ENCODE measurements around the gene CPZ.
"Not testable (repeated sequence)": the region's sequence is repeated elsewhere in the genome, so short reads cannot be mapped to it uniquely, and the experiment has no call there.

CPZ gene

GRCh38 chr4:8613421-8614364 lies 21.1 kb downstream of the CPZ start:
- no peak for DNase-seq

- no peak for DNase-seq
These were observed 22.0 kb downstream of the CPZ start for GRCh38 chr4:8614365-8615193.

GRCh38 chr4:8615366-8615765 lies 22.8 kb downstream of the CPZ start:
- DNase-seq, result no peak

- DNase-seq, result no peak
These were observed 23.6 kb downstream of the CPZ start for GRCh38 chr4:8615921-8616787.

GRCh38 chr4:8616831-8617230 lies 24.3 kb downstream of the CPZ start:
- no peak for DNase-seq

GRCh38 chr4:8617486-8618040 lies 25.0 kb downstream of the CPZ start:
- DNase-seq, result no peak

- DNase-seq, result no peak
These were observed 25.9 kb downstream of the CPZ start for GRCh38 chr4:8618421-8618820.

- DNase-seq, result no peak
These were observed 26.6 kb downstream of the CPZ start for GRCh38 chr4:8618961-8619720.

- not testable (repeated sequence) for DNase-seq
These were observed 28.6 kb downstream of the CPZ start for GRCh38 chr4:8621135-8621534.

GRCh38 chr4:8624601-8625272 lies 32.2 kb downstream of the CPZ start:
- not testable (repeated sequence) for DNase-seq

- not testable (repeated sequence) for DNase-seq
These were observed 37.8 kb downstream of the CPZ start for GRCh38 chr4:8630240-8630905.

- not testable (repeated sequence) for DNase-seq
These were observed 39.3 kb downstream of the CPZ start for GRCh38 chr4:8631896-8632295.

- not testable (repeated sequence) for DNase-seq
These were observed 42.2 kb downstream of the CPZ start for GRCh38 chr4:8634773-8635172.

- not testable (repeated sequence) for DNase-seq
These were observed 43.5 kb downstream of the CPZ start for GRCh38 chr4:8635897-8636554.

GRCh38 chr4:8637456-8637984 lies 45.0 kb downstream of the CPZ start:
- no peak for DNase-seq

- no peak for DNase-seq
These were observed 46.5 kb downstream of the CPZ start for GRCh38 chr4:8639021-8639420.

- no peak for DNase-seq
These were observed 47.5 kb downstream of the CPZ start for GRCh38 chr4:8639777-8640720.

- no peak for DNase-seq
These were observed 48.3 kb downstream of the CPZ start for GRCh38 chr4:8640816-8641215.
